ENCODE measurements around the gene RITA1.
"Not testable (repeated sequence)": the region's sequence is repeated elsewhere in the genome, so short reads cannot be mapped to it uniquely, and the experiment has no call there.

RITA1 gene

GRCh38 chr12:113185180-113186032 is at the start of gene RITA1, which contains the start of gene DDX54:
RITA1 (plus strand) TSS chr12:113185721; CDS start chr12:113186747, 1,026 bp downstream.
DDX54 (minus strand) TSS chr12:113185478; CDS start chr12:113185451, 27 bp downstream.
- DNase-seq (ENCODE audit: low read depth), result peak; percentile 73

DNA sequence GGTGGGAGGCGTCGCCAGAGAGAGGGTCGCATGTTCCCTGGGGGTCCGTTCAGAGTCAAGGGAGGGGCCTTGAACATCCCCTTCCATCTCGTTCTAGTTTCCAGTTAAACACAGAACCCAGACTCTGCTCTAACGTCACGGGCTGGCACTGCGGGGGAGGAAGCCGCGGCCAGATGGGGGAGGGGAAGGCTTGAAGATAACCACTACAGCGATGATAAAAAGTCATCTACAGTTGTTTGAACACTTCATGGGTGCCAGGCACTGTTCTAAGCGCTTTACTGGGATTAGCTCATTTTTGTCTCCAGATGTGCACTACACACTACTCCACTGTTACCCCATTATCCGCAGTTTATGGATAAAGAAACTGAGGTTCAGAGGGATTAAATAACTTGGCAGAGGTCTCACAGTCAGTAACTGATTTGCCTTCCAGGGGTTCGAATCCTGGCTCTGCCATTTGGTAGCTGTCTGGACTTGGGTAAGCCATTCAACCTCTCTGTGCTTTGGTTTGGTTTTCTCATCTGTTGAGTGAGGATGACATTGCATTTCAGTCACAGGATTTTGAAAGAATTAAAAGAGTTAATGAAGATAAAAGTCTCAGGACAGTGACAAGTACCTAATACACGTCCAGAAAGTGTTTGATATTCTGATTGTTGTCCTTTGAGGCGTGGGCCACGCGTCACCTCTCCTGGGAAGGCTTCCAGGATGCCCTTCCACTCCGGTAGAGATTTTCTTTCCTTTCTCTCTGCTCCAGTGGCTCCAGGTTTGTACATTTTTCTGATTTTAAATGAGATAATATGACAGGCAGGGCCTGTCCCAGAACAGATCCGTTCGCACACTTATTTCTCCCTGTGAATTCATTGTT is 49.2 kb upstream of the RITA1 start:
- peak; percentile 39 for DNase-seq (ENCODE audit: low read depth)

- no peak for DNase-seq (ENCODE audit: low read depth)
Measured at GRCh38 chr12:113136990-113137511, 48.5 kb upstream of the RITA1 start.

DNA sequence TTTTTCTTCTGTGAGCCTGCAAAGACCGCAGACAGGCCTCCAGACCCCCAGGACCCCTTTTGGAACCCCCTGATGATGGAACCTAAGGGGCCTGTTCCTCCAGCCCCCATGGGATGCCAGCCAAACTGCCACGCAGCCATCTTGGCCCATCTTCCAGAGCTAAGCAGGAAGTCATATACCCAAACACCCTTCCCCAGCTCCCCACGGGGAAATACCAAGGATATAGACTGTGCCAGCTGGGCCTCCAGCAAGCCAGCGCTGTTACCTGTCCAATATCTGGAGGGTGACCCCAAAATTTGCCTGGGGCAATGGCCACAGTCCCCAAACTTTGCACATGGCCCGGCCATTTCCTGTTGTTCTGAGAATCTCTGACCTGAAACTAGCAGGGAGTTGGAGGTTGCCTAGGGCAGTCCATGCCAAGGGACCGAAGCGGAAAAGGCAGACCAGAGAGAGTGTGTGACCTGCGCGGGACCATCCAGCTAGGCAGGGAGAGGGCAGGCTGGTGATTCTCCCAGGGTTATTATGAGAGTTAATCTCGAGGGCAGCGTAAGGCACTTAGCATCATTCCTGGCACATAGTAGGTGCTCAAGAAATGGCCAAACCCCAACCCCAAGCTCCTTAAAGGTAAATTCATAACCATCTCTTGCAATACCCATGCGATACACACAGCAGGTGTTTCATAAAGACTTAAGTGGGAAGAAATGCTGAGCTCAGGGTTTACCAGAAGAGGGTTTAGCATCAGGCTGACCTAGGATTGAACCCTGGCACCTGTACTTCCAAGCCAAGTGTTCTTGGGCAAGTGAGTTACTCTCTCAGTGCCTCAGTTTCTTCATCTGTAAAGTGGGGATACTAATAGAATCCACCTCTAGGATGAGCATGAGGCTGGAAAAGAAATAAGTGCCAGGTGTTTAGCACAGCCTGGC is 47.4 kb upstream of the RITA1 start:
- no peak for DNase-seq (ENCODE audit: low read depth)

- DNase-seq (ENCODE audit: low read depth), result no peak
Measured at GRCh38 chr12:113138826-113139225, 46.7 kb upstream of the RITA1 start.

GRCh38 chr12:113140706-113141105 is 44.8 kb upstream of the RITA1 start:
- no peak for DNase-seq (ENCODE audit: low read depth)

- not testable (repeated sequence) for DNase-seq (ENCODE audit: low read depth)
Measured at GRCh38 chr12:113141716-113142115, 43.8 kb upstream of the RITA1 start.

DNA sequence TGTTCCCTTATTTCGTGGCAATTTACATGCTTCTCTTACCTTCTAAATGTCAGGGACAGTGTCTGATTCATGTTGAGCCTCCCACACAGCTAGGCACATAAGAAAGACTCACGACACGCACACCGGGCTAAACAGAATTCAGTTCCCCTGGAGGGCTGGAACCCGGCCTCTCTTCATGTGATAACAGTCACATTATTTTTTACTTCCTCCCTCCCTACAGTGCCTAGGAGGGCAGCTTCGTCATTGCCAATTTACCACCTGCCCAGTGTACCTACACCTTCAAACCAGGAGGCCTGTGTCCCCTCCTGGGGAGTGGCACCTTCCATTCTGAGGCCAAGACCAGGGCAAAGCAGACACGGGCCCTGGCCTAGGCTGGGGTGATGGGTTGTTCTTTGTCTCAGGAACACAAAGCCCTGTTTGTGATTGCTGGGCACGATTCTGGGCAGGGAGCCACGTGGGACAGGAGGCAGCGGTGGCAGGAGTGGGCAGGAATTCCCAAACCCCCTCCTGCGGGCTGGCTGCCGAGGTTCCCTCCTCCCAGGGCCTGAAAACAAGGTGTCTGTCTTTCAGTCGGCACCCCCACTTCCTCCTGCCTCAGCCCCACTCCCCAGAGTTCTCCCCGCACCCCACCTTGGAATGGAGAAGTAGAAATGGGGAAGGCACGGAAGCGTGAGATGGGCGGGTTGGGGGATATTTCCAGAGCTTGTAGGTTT is 43.2 kb upstream of the RITA1 start:
- no peak for DNase-seq (ENCODE audit: low read depth)

DNA sequence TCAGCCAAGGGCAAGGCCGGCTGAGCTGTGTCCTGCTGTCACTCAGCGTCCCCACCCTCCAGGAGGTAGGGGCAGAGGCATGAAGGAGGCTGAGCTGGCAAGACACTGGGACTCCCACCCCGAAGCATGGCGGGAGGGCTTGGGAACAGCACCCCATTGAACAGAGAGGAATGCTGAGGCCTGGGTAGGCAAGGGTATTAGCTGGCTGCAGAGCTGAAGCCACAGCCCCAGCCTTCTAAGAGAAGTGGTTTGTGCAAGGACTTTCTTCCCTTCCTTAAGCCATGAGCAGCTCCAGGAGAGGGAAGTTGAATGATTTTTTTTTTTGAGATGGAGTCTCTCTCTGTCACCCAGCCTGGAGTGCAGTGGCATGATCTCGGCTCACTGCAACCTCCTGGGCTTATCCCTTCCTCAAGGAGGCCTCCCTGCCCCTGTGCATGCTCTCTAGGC is 42.6 kb upstream of the RITA1 start:
- DNase-seq (ENCODE audit: low read depth), result no peak

- no peak for DNase-seq (ENCODE audit: low read depth)
Measured at GRCh38 chr12:113143959-113144358, 41.6 kb upstream of the RITA1 start.

DNA sequence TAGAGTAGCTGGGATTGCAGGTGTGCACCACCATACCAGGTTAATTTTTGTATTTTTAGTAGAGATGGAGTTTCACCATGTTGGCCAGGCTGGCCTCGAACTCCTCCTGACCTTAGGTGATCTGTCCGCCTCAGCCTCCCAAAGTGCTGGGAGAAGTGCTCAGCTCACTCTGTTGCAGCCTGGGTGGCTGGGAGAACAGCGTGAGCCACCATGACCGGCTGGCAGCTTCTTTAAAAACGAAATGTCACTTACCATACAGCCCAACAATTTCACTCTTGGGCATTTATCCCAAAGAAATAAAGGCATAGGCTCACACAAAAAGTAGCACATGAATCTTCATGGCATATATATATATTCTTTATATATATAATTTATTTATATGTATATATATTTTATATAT is 40.7 kb upstream of the RITA1 start:
- DNase-seq (ENCODE audit: low read depth), result no peak

- no peak for DNase-seq (ENCODE audit: low read depth)
Measured at GRCh38 chr12:113145720-113146551, 39.6 kb upstream of the RITA1 start.

GRCh38 chr12:113146999-113147398 is 38.5 kb upstream of the RITA1 start:
- DNase-seq (ENCODE audit: low read depth), result no peak

GRCh38 chr12:113149361-113150150 is 36.0 kb upstream of the RITA1 start, which contains the start of gene CFAP73:
CFAP73 (plus strand) TSS chr12:113149724; CDS start chr12:113149858, 134 bp downstream.
- DNase-seq (ENCODE audit: low read depth), result no peak

DNA sequence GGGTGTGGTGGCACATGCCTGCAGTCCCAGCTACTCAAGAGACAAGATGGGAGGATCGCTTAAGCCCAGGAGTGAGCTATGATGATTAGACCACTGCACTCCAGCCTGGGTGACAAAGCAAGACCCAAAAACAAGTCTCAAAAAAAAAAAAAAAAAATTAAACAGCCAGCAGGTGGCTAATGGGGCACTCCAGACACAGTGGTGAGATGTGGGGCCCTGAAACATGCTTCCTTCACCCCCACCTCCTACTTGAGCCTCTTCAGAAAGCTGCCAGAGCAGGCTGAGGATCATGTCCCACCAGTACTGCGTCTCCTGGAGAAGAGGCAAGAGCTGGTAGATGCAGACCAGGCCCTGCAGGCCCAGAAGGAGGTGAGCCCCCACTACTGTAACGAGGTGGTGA is 33.9 kb upstream of the RITA1 start:
- DNase-seq (ENCODE audit: low read depth), result no peak

- DNase-seq (ENCODE audit: low read depth), result no peak
Measured at GRCh38 chr12:113152196-113152834, 33.2 kb upstream of the RITA1 start.

DNA sequence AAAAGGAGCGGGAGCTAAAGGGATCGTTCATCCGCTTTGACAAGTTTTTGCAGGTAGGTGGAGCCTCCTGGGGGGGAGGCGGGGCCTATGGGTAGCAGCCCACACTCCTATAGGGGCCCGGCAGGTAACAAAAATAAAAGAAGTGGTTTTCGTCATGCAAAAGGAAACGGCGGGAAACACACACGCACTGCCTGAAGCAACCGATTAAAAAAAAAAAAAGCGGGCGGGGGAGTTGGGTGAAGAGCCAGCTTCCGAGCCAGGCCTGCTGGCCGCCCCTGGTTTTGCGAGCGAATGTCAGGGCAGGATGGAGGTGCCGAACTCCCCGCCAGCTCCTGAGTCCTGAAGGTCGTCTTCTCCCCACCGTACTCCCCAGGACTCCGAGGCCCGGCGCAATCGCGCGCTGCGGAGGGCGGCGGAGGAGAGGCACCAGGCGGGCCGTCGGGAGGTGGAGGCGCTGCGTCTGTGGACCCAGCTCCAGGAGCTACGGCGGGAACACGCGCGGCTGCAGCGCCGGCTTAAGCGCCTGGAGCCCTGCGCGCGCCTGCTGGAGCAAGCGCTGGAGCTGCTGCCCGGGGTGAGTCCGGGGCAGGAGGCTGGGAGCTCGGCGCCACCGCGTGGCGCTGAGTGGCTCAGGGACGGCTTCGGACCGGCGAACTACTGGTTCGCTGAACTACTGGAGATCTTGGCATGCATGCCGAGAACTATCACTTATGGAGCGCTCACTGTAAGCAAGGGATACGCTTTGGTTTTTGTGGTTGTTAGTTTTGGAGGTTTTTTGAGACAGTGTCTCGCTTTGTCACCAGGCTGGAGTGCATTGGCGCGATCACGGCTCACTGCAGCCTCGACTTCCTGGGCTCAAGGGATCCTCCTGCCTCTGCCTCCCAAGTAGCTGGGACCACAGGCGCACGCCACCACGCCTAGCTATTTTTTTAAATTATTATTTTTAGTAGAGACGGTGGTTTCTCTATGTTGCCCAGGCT is 32.4 kb upstream of the RITA1 start:
- peak; percentile 36 for DNase-seq (ENCODE audit: low read depth)

All from stimulated activated CD8-positive, alpha-beta memory T cell treated with anti-CD3 and anti-CD28 coated beads, Interleukin-4, amount 100 ng/mL, for 24 hours (primary cell).